ENCODE measurements around the gene ADGRG7.
"Not testable (repeated sequence)": the region's sequence is repeated elsewhere in the genome, so short reads cannot be mapped to it uniquely, and the experiment has no call there.

The ADGRG7 gene

GRCh38 chr3:100650651-100651619 is 41.5 kb downstream of the ADGRG7 start:
- Histone ChIP-seq H3K27ac (ENCODE audit: low read depth, low read length) (no peak overlapping the region), H3K36me3 (ENCODE audit: control insufficient read depth, insufficient read depth, low read length) (no peaks in the 10 kb centered on the region), H3K9me3 (ENCODE audit: control insufficient read depth, insufficient read depth, low read depth, low read length) (no peaks in the 10 kb centered on the region), H3K9ac (ENCODE audit: low read length) (no peak overlapping the region), H3K4me3 (ENCODE audit: low read depth, low read length) (no peak overlapping the region), H3K4me1 (ENCODE audit: control insufficient read depth, insufficient read depth, low read length) (no peaks in the 10 kb centered on the region), H3K27me3 (ENCODE audit: control insufficient read depth, insufficient read depth, low read length) (no peaks in the 10 kb centered on the region)

- H3K36me3 ChIP-seq (ENCODE audit: control insufficient read depth, insufficient read depth, low read length), result no peaks in the 10 kb centered on the region
- H3K9ac ChIP-seq (ENCODE audit: low read length), result no peak overlapping the region
- H3K4me1 ChIP-seq (ENCODE audit: control insufficient read depth, insufficient read depth, low read length), result no peaks in the 10 kb centered on the region
Observed at GRCh38 chr3:100653604-100654294, 44.3 kb downstream of the ADGRG7 start.

GRCh38 chr3:100656945-100657344 is 47.5 kb downstream of the ADGRG7 start:
- Histone ChIP-seq H3K9ac (ENCODE audit: low read length) (no peak overlapping the region), H3K27me3 (ENCODE audit: control insufficient read depth, insufficient read depth, low read length) (no peaks in the 10 kb centered on the region), H3K9me3 (ENCODE audit: control insufficient read depth, insufficient read depth, low read depth, low read length) (no peaks in the 10 kb centered on the region), H3K4me1 (ENCODE audit: control insufficient read depth, insufficient read depth, low read length) (no peaks in the 10 kb centered on the region), H3K27ac (ENCODE audit: low read depth, low read length) (no peak overlapping the region), H3K36me3 (ENCODE audit: control insufficient read depth, insufficient read depth, low read length) (no peaks in the 10 kb centered on the region), H3K4me3 (ENCODE audit: low read depth, low read length) (no peak overlapping the region)

More at GRCh38 chr3:100653604-100654294, 44.3 kb downstream of the ADGRG7 start:
- Histone ChIP-seq H3K27ac (ENCODE audit: low read depth, low read length) (no peak overlapping the region), H3K9me3 (ENCODE audit: control insufficient read depth, insufficient read depth, low read depth, low read length) (no peaks in the 10 kb centered on the region), H3K27me3 (ENCODE audit: control insufficient read depth, insufficient read depth, low read length) (no peaks in the 10 kb centered on the region), H3K4me3 (ENCODE audit: low read depth, low read length) (no peak overlapping the region)

GRCh38 chr3:100661294-100661693 is 51.9 kb downstream of the ADGRG7 start:
- H3K36me3 ChIP-seq (ENCODE audit: control insufficient read depth, insufficient read depth, low read length); H3K27me3 ChIP-seq (ENCODE audit: control insufficient read depth, insufficient read depth, low read length): not testable (repeated sequence)

GRCh38 chr3:100662113-100662823 is 52.9 kb downstream of the ADGRG7 start:
- no peaks in the 10 kb centered on the region for H3K36me3 ChIP-seq (ENCODE audit: control insufficient read depth, insufficient read depth, low read length)
- H3K27ac ChIP-seq (ENCODE audit: low read depth, low read length), result no peak overlapping the region
- no peak overlapping the region for H3K9ac ChIP-seq (ENCODE audit: low read length)
- no peaks in the 10 kb centered on the region for H3K27me3 ChIP-seq (ENCODE audit: control insufficient read depth, insufficient read depth, low read length)
- peaks cover 5% of the 10 kb centered on the region; the same call in 1 of the 2 replicates for H3K4me1 ChIP-seq (ENCODE audit: control insufficient read depth, insufficient read depth, low read length)
- 0 out of 2 replicates have a peak, but pooled peaks cover 1% of the 10 kb centered on the region for H3K9me3 ChIP-seq (ENCODE audit: control insufficient read depth, insufficient read depth, low read depth, low read length)
- no peak overlapping the region for H3K4me3 ChIP-seq (ENCODE audit: low read depth, low read length)

More at GRCh38 chr3:100661294-100661693, 51.9 kb downstream of the ADGRG7 start:
- not testable (repeated sequence) for H3K9ac ChIP-seq (ENCODE audit: low read length); H3K27ac ChIP-seq (ENCODE audit: low read depth, low read length); H3K9me3 ChIP-seq (ENCODE audit: control insufficient read depth, insufficient read depth, low read depth, low read length); H3K4me3 ChIP-seq (ENCODE audit: low read depth, low read length); H3K4me1 ChIP-seq (ENCODE audit: control insufficient read depth, insufficient read depth, low read length)

- H3K4me1 ChIP-seq (ENCODE audit: control insufficient read depth, insufficient read depth, low read length), result peaks cover 5% of the 10 kb centered on the region; the same call in 1 of the 2 replicates
- H3K9ac ChIP-seq (ENCODE audit: low read length), result no peak overlapping the region
Observed at GRCh38 chr3:100665230-100665629, 55.8 kb downstream of the ADGRG7 start.

GRCh38 chr3:100666699-100667098 is 57.3 kb downstream of the ADGRG7 start:
- not testable (repeated sequence) for H3K36me3 ChIP-seq (ENCODE audit: control insufficient read depth, insufficient read depth, low read length); H3K9me3 ChIP-seq (ENCODE audit: control insufficient read depth, insufficient read depth, low read depth, low read length); H3K9ac ChIP-seq (ENCODE audit: low read length); H3K27ac ChIP-seq (ENCODE audit: low read depth, low read length); H3K4me1 ChIP-seq (ENCODE audit: control insufficient read depth, insufficient read depth, low read length); H3K4me3 ChIP-seq (ENCODE audit: low read depth, low read length); H3K27me3 ChIP-seq (ENCODE audit: control insufficient read depth, insufficient read depth, low read length)

More at GRCh38 chr3:100665230-100665629, 55.8 kb downstream of the ADGRG7 start:
- Histone ChIP-seq H3K36me3 (ENCODE audit: control insufficient read depth, insufficient read depth, low read length) (no peaks in the 10 kb centered on the region), H3K9me3 (ENCODE audit: control insufficient read depth, insufficient read depth, low read depth, low read length) (0 out of 2 replicates have a peak, but pooled peaks cover 2% of the 10 kb centered on the region), H3K27me3 (ENCODE audit: control insufficient read depth, insufficient read depth, low read length) (no peaks in the 10 kb centered on the region), H3K4me3 (ENCODE audit: low read depth, low read length) (no peak overlapping the region), H3K27ac (ENCODE audit: low read depth, low read length) (no peak overlapping the region)

- not testable (repeated sequence) for H3K36me3 ChIP-seq (ENCODE audit: control insufficient read depth, insufficient read depth, low read length); H3K9me3 ChIP-seq (ENCODE audit: control insufficient read depth, insufficient read depth, low read depth, low read length)
Observed at GRCh38 chr3:100667316-100667715, 57.9 kb downstream of the ADGRG7 start.

GRCh38 chr3:100670995-100671394 is 61.6 kb downstream of the ADGRG7 start:
- H3K4me1 ChIP-seq (ENCODE audit: control insufficient read depth, insufficient read depth, low read length); H3K36me3 ChIP-seq (ENCODE audit: control insufficient read depth, insufficient read depth, low read length); H3K9me3 ChIP-seq (ENCODE audit: control insufficient read depth, insufficient read depth, low read depth, low read length); H3K27ac ChIP-seq (ENCODE audit: low read depth, low read length); H3K4me3 ChIP-seq (ENCODE audit: low read depth, low read length); H3K9ac ChIP-seq (ENCODE audit: low read length); H3K27me3 ChIP-seq (ENCODE audit: control insufficient read depth, insufficient read depth, low read length): not testable (repeated sequence)

More at GRCh38 chr3:100667316-100667715, 57.9 kb downstream of the ADGRG7 start:
- not testable (repeated sequence) for H3K4me1 ChIP-seq (ENCODE audit: control insufficient read depth, insufficient read depth, low read length); H3K4me3 ChIP-seq (ENCODE audit: low read depth, low read length); H3K27me3 ChIP-seq (ENCODE audit: control insufficient read depth, insufficient read depth, low read length); H3K27ac ChIP-seq (ENCODE audit: low read depth, low read length); H3K9ac ChIP-seq (ENCODE audit: low read length)

GRCh38 chr3:100681496-100681895 is 72.1 kb downstream of the ADGRG7 start:
- Histone ChIP-seq H3K9me3 (ENCODE audit: control insufficient read depth, insufficient read depth, low read depth, low read length) (no peaks in the 10 kb centered on the region), H3K9ac (ENCODE audit: low read length) (no peak overlapping the region), H3K4me1 (ENCODE audit: control insufficient read depth, insufficient read depth, low read length) (no peaks in the 10 kb centered on the region), H3K27me3 (ENCODE audit: control insufficient read depth, insufficient read depth, low read length) (no peaks in the 10 kb centered on the region), H3K36me3 (ENCODE audit: control insufficient read depth, insufficient read depth, low read length) (no peaks in the 10 kb centered on the region), H3K4me3 (ENCODE audit: low read depth, low read length) (no peak overlapping the region), H3K27ac (ENCODE audit: low read depth, low read length) (no peak overlapping the region)

All from HUES6 (cell line).